EL (cell line): ENCODE results near the gene USP12.

Source experiments
- DNase-seq: peaks from one replicate; pipeline ENCODE4 v3.0.0-alpha.2; 2016

USP12 gene

DNA sequence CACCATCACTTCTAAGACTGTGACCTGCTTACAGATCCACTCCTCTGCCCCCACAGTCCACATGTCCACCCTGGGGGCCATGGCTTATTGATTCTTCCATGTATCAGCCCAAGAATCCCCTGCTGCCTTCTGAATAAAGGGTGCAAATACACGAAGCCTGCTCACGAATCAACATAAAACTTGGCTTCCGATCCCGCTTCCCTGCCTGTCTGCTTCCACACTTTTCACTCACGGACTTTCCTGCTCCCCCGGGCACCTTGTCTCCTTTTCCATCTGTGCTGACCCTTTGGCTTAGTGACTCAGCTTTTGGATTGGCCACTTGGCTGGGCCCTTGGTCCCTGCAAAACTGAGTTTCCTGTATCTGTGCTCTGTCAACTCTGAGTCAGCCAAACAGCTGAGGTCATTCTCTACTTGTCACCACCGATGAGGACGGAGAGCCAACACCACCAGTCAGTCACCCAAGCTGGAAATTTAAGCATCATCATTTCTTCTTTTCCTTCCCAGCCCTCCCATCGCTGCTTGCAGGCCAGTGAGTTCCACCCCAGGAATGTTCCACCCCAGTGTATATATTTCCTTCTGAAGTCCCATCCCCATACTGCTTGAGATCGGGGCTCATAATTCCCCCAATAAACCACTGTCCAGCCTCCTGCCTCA, 11.4 kb upstream of the USP12 start:
- peak; percentile 96 for DNase-seq

DNA sequence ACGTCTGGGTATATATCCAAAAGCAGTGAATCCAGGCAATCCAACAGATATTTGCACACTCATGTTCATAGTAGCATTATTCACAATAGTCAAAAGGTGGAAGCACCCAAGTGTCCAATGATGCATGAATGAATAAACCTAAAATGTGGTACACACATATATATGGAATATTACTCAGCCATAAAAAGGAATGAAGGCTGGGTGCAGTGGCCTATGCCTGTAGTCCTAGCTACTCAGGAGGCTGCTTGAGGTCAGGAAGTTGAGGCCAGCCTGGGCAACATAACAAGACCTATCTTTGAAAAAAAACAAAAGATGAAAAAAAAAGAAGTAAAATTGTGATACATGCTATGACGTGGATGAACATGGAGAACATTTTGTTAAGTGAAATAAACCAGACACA, 10.4 kb upstream of the USP12 start:
- no peak for DNase-seq

DNA sequence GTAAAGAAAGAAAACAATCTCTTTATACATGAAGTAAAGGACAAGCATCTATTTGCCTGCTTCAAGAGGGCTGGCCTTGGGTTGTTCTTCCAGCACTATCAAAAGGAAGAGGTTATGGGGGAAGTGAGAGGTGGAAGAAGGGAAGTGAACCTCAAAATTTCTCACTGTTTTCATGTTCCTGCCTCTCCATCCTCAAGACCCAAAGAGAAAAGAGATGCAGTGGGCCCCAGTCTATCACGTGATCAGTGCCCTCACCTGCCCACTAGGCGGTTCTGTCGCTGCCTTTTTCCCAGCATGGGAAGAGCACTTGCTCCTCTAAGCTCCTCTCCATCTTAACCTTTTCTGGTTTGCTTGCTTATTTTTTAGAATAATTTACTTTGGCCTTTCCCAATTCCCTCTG, 6.2 kb upstream of the USP12 start:
- no peak for DNase-seq

DNA sequence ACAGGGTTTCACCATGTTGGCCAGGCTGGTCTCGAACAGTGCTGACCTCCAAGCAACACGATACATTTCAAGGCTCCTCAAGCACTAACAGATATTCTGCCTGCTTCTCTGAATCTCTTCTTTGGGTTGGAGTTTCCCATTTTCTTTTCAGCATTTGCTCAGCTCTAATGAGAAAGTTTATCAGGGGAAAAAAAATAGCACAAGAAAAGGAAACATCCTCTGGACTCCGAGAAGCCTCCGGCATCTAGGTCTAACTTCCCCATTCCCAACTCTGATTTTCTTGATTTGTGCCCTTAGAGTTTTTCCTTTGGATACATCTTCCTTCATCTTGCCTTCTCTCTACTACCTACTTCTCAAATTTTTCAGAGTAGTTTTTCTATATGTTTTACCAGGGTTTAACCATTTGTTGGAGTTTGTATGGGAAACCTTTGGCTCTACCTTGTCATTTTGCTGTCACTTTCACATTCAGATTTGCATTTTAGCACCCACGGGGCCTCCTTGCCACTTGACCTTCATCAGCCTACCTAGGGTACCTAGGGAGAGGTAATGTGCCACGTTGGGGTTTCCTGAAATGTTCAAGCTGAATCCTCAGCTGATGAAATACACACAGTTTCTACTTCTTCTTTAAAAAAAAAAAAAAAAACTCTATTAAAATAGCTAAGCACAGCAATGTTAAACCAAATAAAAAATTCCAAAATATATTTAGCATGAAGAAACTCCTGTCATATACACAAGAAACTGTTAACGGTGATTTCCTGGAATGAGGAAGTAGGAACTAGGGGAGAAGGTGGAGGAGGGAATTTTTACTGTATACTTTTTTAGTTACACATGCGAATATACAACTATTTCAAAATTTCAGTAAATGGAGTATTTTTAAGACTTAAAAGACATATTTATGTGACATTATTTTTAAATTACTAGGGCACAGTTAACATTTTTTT, 5.1 kb upstream of the USP12 start:
- DNase-seq: no peak

DNA sequence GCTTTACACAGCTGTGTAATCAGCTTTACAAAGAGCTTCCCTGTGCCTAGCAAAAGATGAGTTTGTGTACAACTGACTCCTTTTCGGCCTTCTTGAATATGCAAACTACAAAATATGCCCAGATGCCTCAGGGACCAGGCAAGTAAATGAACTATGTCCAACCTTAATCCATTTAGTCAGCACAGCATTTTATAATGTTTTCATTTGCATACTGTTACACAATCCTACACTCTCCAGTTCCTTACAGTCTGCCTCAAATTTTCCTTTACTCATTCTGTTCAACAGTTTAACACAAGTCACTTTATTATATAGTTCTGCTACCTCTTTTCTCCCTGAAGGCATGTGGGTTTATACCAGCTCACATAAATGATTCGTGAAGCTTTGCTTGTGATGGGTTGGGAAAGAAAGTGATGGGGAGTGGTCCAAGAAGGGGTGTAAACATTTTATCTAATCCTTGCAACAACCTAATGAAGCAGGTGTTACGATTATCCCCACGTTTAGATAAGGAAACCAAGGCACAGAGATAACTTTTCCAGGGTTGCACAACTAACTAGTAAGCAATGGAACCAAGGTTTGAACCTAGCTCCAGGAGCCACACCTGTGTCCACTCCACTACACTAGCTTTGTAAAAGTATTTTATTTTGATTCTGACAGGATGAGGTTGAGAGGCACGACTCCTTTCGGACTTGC, 3.3 kb upstream of the USP12 start:
- DNase-seq: peak; percentile 9

DNA sequence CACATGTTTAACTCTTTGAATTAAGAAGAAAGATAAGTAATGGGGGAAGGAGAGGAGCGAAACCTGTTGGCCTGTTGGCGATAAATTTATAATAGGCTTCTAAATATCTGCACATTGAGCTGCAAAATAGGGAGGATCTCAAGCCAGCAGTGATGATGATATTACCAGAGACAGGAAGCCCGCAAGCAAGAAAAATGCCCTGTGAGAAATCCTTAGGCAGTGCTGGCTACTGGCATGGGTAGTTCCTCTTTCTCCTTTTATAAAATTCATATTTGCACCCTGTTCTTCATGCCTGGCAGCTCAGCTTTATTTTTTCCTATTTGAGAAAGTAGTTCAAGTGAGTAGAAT, 858 bp upstream of the USP12 start:
- DNase-seq: peak; percentile 53

DNA sequence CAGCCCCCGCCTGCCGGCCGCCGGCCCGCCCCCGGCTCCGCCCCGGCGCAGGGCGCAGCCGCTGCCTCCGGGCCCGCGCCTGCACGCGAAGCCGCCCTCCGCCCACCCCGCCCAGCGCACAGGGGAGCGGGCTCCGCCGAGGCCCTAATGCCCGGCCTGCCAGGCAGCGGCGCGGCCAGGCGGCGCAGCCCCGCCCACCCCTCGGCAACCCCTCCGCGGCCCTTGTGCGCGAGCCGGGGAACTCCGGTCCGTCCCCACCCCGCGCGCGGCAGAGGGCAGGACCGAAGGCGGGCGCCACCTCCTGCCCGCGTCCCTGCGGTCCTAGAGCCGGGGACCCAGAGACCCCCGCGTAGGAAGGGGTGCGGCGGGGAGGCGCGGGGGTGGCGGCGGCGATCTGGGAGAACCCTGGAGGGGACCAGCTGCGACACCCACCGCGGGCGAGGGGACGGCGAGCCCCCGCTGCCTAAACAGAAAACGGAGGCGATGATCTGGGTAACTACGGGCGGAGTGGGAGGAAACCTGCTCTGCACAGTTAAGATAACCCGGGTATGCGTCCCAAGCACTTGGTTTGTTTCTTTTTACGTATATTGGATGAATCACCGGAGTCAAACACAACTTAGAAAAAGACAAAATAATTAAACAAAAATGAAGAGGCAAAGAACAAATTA, 350 bp upstream of the USP12 start:
- peak; percentile 91 for DNase-seq

DNA sequence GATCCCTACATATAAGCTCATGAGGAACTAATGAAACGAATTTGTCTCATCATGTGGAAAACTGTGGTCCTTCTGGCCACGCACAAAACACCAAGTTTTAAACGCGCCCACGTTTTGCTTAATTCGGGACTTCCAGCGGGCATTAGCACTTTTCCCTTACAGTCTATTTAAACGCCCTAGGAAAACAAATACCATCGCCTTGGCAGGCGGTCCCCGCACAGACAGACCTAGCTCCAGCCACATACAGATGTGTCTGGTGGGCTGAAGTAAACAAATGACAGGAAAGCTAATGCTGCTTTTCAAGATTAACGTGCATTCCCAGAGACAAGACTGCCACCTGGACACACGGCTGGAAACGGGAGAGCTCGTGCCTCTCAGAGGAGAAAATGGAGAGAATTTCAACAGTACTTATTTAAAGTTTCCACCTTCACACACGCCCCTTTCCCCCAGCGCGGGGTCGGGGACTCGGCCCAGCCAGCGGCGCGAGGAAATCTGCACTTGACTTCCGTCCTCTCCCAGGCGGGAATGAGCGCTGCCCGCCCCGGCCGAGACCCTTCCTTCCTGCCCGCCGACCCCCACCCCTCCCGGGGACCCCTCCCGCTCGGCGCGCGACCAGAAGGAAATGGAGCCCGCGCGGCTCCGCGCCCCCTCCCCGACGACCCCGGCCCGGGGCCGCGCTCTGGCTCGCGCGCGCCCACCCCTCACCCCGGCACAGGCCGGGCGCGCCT, 931 bp downstream of the USP12 start:
- DNase-seq: peak; percentile 61

DNA sequence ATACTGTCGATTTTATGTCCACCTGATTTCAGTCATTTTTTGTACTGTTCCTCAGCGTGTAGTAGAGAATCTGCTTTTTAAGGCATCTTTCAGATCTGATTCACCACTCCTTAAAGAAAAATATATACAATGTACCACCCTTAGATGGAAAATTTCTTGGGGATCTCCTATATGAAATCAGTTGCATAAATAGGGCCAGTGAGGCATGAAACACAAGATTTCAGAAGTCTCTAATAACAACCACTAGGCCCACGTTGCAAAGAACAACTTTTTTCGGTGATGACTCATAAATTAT, 1.4 kb downstream of the USP12 start:
- DNase-seq: no peak

DNA sequence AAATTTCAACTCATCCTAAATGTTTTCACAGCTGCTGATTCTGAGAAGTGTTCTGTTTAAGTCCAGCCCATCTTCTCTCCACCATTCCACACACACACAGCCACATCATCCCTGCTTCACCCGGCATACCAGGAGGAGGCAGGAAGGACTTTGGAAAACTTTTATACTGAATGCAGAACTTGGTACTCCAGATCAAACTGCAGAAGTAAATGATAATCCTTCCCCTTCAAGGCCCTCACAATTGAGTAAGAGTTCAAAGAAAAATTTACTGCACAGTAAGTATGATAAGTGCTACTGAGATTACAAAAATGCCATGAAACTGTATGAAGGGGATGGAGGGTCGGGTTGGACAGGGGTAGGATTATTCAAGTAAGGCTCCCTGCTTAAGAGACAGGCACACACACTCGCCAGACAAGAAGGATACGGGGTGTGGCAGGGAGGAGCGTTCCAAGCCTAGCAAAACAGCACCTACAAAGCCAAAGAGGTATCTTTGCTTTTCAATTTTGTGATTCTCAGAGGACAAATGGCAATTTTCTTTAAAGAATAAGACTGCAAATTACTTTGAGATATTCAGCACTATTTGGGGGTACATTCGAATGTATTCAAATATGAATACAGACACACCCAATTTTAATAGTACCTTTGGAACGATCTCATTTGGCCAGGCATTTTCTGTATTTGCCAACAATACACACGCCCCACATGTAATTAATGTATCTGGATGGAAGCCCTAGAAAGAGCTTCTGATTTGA, 2.5 kb downstream of the USP12 start:
- DNase-seq: no peak

DNA sequence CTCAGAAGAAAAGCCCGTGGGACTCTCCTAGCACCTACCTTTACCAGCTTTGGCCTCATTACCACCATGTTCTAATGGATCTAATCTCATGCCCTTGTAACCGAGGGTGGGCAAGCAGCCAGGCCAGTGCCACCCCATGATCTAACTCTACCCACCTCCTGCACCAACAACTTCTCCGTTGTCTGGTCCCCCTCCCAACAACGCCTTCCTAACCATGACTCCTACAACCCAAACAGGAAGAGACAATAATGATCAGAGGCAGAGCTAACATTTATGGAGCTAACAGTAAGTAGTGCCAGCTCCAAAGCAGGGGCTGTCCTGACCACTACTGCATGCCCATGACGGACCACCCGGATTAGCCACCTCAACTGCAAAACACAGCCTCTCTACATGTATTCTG, 3.5 kb downstream of the USP12 start:
- DNase-seq: no peak

DNA sequence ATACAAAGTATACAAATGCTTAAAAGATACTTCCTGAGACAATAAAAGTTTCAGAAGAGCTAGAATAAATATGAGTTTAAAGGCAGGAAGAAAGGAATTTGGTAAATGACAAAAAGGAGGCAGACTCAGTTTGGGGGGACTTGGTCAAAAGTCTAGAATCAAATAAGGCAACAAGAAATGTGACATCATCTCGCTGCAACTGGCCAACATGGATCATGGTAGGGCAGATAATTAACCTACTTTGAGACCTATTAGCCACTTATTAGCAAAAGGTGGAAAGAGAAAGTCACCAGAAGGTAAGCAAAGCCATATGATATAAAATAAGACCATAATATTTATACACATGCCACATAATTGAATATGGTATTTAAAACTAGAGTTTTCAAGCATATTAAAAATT, 5.3 kb downstream of the USP12 start:
- DNase-seq: no peak

DNA sequence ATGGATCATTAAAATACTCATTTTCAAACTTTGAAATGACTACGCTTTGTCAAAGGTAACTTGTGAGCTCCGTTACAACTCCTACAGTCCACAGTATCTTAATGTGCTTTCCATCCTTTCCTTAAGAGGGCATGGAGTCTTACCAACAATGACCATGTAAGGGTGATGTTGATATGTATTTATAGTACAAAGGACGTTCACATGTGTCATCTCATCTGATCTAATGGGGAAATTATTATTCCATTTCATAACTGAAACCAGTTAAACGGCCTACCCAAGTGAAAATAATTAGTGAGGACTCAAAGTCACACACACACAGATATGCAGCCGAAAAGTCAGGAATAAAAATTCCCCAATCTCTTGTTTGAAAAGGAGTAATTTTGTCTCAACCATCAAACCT, 9.6 kb downstream of the USP12 start:
- DNase-seq: no peak

DNA sequence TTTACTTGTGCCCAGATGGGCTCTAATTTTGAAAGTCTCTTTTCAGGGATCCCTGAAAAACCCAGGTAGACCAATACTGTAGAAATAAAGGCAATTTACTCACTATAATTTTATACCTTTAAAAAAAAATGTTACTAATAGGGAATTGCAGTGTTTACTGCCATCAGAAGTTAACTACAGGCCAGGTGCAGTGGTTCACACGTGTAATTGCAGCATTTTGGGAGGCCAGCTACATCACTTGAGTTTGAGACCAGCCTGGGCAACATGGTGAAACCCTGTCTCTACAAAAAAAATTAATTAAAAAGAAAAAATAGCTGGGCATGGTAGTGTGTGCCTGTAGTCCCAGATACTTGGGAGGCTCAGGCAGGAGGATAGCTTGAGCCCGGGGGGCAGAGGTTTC, 10.2 kb downstream of the USP12 start:
- no peak for DNase-seq

DNA sequence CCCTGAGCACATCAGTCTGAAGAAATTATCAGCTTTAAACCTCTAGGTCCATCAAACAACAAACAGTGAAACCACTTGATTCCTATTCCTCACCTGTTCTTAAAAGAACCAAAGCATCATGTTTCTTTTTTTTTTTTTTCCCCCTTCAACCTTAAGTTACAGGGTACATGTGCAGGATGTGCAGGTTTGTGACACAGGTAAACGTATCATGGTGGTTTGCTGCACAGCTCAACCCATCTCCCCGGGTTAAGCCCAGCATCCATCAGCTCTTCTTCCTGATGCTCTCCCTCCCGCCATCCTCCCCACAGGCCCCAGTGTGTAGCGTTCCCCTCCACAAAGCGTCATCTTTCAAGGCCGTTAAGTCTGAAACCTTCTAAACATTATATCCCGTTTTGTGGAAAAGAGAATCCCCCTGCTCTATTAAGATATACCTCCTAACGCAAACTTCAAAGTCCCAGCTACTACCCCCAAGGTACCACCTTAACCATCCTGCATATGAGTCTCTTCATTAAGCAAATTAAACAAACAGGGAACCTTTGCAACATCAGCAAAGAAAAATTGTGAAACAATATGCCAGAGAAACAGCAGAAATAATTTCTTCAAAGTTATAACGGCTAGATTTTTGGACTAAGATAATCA, 10.8 kb downstream of the USP12 start:
- DNase-seq: no peak

DNA sequence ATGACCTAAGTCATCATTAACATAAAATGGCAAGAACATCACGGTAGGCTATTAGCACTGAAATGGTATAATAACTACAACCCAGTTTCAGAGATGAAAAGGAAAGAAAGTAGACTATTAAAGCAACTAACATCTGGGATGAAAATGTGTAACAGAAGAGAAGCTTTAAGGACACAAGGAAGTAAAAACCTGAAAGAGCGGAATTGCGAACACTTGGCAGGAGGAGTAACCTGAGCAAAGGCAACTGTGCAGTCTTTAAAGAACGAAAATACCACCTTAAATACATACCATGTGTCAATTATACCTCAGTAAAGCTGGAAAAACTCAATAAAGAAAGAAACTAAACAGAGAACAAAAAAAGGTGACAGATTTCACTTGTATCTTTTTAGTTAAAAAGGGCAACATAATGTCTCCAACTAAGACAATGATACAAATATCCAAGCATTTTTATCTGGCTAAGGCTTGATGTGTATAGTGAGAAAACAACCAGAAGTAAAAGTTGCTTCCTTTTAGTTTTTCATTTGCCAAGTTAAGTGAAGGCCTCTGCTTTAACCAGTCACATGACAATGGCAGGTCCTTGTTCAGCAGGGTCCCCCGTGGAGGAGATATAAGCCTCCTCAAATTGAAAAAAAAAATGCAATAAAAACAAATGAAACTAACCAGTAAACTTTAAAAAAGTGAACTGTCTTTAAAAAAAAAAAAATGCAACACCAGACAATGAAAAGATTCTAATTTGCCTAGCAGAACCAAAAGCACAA, 11.6 kb downstream of the USP12 start:
- no peak for DNase-seq

DNA sequence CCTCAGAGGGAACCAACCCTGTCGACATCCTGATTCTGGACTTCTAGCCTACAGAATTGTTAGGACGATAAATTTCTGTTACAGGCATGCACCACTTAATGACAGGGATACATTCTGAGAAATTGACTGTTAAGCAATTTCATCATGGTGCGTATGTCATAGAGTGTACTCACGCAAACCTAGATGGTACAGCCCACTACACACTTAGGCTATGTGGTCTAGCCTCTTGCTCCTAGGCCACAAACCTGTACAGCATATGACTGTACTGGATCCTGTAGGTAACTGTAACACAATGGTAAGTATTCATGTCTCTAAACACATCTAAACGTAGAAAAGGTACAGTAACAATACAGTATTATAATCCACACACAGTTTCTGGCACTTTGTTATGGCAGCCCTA, 13.3 kb downstream of the USP12 start:
- DNase-seq: no peak

DNA sequence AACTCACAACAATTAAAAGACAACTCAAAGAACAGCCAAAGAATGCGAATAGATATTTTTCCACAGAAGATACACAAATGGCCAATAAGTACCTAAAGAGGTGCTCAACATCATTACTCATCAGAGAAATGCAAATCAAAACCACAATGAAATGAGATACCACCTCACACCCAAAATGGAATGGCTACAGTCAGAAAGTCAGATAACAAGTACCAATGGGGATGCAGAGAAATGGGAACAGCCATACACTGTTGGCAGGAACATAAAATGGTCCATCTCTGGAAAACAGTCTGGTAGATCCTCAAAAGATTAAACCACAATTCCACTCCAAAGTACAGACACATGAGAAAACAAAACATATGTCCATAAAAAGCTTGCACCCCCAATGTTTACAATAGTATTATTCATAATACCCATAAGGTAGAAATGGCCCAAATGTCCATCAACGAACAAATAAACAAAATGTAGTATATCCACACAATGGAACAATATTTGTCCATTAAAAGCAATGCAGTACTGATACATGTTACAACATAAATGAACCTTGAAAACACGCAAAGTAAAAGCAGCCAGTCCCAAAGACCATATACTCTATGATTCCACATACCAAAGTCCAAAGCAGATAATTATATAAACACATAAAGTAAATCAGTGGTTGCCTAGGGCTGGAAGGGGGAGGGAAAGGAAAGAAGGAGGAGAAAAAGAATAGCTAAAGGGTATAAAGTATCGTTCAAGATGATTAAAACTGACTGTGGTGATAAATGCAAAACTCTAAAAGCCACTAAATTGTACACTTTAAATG, 19.6 kb downstream of the USP12 start:
- DNase-seq: no peak

DNA sequence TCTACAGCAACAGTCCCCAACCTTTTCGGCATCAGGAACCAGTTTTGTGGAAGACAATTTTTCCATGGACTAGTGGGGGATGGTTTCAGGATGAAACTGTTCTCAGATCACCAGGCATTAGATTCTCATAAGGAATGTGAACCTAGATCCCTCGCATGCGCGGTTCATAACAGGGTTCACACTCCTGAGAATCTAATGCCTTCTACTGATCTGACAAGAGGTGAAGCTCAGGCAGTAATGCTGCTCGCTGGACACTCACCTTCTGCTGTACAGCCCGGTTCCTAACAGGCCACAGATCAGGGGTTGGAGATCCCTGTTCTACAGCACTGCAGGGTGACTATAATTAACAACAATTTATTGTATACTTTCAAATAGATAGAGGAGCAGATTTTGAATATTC, 21.9 kb downstream of the USP12 start:
- no peak for DNase-seq

DNA sequence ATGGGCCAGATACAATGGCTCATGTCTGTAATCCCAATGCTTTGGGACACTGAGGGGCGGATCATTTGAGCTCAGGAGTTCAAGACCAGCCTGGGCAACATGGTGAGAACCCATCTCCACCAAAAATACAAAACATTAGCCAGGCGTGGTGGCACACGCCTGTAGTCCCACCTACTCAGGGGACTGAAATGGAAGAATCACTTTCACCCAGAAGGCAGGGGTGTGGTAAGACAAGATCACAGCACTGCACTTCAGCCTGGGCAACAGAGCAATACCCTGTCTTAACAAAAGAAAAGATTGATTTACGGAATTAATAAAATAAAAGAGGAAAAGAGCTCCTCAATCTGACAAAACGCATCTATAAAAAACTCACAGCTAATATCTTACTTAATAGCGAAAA, 22.7 kb downstream of the USP12 start:
- no peak for DNase-seq
